MCF 10A (cell line): Measurements from ENCODE around the gene SYT17. TPM values are rescaled to one million over a fixed set of nuclear protein-coding genes. Genes with fewer than 3 reads are reported as not detected.

Experiments used
- BruUV-seq: library from RNA; stranded (reverse); fragments of 400-500 nt; replicated peaks from 2 replicates; lab custom pipeline; 2021; lab: Mats Ljungman, UMichigan
- CTCF ChIA-PET: fragments of 300-600 bp; sonication (Branson Sonifier 250); formaldehyde crosslinking; extraction: SDS; loops from one replicate; lab custom pipeline; 2021; ENCODE audit warnings: antibody characterized with exemption, inconsistent platforms; lab: Yijun Ruan, JAX
- POLR2A ChIA-PET: fragments of 300-600, 350-650 bp; sonication (Branson Sonifier 250); formaldehyde crosslinking; extraction: SDS; loops from one replicate; lab custom pipeline; 2020; ENCODE audit warnings: antibody characterized with exemption, inconsistent platforms; lab: Yijun Ruan, JAX
- DNase-seq: peaks from one replicate; pipeline ENCODE4 v3.0.0-alpha.2; 2018; ENCODE audit not compliant: unreplicated experiment
- H3K27ac Mint-ChIP-seq: one replicate; pipeline ENCODE4 v1.8.0; 2022; ENCODE audit warnings: mild to moderate bottlenecking, low read depth, mixed read lengths; ENCODE audit not compliant: unreplicated experiment
- H3K27me3 Mint-ChIP-seq: one replicate; pipeline ENCODE4 v1.8.0; 2022; ENCODE audit warnings: mixed read lengths; ENCODE audit not compliant: insufficient read depth, unreplicated experiment
- H3K36me3 Mint-ChIP-seq: one replicate; pipeline ENCODE4 v1.8.0; 2022; ENCODE audit warnings: mild to moderate bottlenecking, moderate library complexity, mixed read lengths; ENCODE audit not compliant: insufficient read depth, unreplicated experiment
- H3K4me1 Mint-ChIP-seq: one replicate; pipeline ENCODE4 v1.8.0; 2022; ENCODE audit warnings: mixed read lengths; ENCODE audit not compliant: insufficient read depth, unreplicated experiment
- H3K4me3 Mint-ChIP-seq: one replicate; pipeline ENCODE4 v1.8.0; 2022; ENCODE audit warnings: mild to moderate bottlenecking, moderate library complexity, mixed read lengths; ENCODE audit not compliant: unreplicated experiment
- H3K9me3 Mint-ChIP-seq: one replicate; pipeline ENCODE4 v1.8.0; 2022; ENCODE audit warnings: mixed read lengths; ENCODE audit not compliant: unreplicated experiment
- intact Hi-C: fragments of 100-400 bp; cut with micrococcal nuclease; formaldehyde crosslinking; loops from 2 replicates; pipeline ENCODE4 v1.14.1; 2022
- total RNA-seq: library from RNA; stranded (reverse); gene quantifications from 2 replicates; pipeline ENCODE4 v1.2.3, GENCODE V29; 2022
- TF ChIP-seq, protein P1 (sequence below): fragments of 200-600 bp; IDR thresholded peaks from one replicate; pipeline ENCODE4 v1.8.0; 2022; ENCODE audit warnings: antibody characterized with exemption, mild to moderate bottlenecking; ENCODE audit not compliant: unreplicated experiment

The SYT17 gene
- total RNA-seq, 1 experiment from 2014 or later = not detected

DNA sequence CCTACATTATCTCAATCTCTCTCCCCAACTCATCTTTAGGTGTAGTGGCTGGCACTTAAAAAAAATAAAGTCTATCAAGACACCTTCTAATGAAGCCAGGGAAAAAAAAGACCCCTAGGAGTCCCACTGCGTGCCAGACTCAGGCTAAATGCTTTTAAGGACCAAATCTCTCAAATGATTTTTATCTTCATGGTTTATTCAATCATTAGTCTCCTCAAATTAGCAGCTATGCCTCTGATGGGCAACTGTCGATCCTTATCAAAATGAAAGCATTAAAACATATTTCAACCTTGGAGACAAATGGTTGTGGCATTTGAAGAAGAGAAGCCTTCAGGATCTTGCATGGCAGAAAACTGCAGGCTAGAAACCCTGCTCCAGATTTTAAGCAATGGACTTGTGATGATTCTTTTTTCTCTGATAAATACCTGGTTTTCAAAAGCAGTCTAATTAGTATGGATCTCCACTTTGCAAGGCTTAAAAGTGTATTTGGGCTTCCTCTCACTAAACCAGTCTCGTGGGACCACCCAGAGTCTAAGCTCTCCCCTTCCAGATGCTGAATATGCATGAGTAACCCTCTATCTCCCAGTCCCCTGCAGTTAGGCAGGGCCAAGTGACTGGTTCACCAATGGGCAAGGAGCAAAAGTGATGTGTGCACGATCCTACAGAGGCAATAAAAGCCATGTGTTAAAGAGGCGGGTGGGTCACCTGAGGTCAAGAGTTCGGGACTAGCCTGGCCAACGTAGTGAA is 39.4 kb upstream of the SYT17 start:
- BruUV-seq = no TSS peak

DNA sequence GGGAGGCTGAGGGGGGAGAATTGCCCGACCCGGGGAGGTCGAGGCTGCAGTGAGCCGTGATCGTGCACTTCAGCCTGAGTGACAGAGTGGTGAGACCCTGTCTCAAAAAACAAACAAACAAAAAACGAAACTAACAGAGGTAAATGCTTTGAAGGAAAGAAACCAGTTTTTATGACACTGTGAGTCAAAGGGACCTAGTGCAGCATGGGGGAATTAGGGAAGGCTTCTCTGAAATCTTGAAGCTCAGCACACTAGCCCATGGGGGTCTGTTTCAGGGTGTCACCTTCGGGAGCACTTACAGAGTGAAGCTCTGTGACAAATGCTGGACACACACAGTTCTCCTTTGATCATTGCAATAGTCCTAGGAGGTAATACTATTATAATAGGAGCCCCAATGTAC is 37.7 kb upstream of the SYT17 start:
- BruUV-seq = no TSS peak

More for the DNA sequence above, 39.4 kb upstream of the SYT17 start:
- intact Hi-C loops = no loop called here
- H3K9me3 Mint-ChIP-seq = no peaks in the 10 kb centered on the region
- H3K36me3 Mint-ChIP-seq = no peaks in the 10 kb centered on the region
- ChIA-PET CTCF (interaction anchor here (0.8 to 1.1 kb wide), 2 partner anchors 51 to 1257 kb away, joined by 3 read pairs; no protein-coding TSS in a partner anchor), POLR2A (interaction anchor here (1.2 kb wide), 1 partner anchor 10 kb away, joined by 3 read pairs; no protein-coding TSS in a partner anchor)
- no peaks in the 10 kb centered on the region for H3K27me3 Mint-ChIP-seq
- no peak overlapping the region for H3K4me3 Mint-ChIP-seq
- peaks cover 23% of the 10 kb centered on the region for H3K4me1 Mint-ChIP-seq
- TF ChIP-seq, protein P1, sequence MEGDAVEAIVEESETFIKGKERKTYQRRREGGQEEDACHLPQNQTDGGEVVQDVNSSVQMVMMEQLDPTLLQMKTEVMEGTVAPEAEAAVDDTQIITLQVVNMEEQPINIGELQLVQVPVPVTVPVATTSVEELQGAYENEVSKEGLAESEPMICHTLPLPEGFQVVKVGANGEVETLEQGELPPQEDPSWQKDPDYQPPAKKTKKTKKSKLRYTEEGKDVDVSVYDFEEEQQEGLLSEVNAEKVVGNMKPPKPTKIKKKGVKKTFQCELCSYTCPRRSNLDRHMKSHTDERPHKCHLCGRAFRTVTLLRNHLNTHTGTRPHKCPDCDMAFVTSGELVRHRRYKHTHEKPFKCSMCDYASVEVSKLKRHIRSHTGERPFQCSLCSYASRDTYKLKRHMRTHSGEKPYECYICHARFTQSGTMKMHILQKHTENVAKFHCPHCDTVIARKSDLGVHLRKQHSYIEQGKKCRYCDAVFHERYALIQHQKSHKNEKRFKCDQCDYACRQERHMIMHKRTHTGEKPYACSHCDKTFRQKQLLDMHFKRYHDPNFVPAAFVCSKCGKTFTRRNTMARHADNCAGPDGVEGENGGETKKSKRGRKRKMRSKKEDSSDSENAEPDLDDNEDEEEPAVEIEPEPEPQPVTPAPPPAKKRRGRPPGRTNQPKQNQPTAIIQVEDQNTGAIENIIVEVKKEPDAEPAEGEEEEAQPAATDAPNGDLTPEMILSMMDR = no peak
- no peak for DNase-seq
- no peak overlapping the region for H3K27ac Mint-ChIP-seq

DNA sequence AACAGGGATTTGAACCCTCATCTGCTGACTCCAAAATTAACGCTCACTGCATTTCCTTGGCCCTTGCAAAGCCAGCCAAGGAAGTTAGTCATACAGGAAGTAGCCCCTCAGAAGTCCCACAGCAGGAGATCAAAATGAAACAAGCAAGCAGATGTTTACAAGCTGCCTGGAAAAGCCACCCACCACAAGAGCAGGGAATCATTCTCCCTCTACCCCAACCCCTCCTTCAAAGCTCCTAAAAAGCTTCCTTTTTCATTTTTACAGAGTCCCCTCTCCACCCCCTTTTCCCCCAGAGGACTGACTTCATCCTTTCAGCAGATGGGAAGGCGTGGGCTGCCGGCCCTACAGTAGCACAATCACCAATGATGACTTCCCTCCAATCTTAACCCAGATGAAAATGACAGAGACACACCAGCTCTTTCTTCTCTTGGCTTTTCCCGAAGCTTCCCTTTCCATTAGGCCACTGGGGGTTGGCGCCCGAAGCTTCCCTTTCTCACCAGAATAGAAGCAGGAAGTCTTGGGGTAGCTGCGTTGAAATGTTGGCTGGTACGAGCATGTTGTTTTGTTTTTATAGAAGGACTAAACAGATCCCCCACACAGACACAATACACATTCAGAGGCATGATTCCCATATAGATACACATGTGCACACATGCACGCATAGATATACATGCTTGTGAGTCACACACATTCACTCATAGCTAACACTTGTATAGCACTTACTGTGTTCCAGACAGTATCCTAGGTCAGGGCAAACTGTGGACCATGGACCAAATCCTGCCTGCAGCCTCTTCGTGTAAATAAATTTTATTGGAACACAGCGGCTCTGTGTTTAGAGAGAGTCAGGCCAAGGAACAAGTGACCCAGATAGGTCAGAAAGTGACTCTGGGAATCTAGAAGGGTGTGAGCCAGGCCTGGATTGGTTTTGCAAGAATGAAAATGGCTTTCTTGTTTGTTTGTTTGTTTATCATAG is 36.9 kb upstream of the SYT17 start:
- CTCF ChIA-PET = interaction anchor here (0.8 to 1.3 kb wide), 3 partner anchors 13 to 18 kb away, joined by 3 read pairs; no protein-coding TSS in a partner anchor
- Mint-ChIP-seq H3K27ac (peak overlapping the region; percentile 68), H3K27me3 (no peaks in the 10 kb centered on the region), H3K4me3 (no peak overlapping the region), H3K9me3 (no peaks in the 10 kb centered on the region), H3K36me3 (no peaks in the 10 kb centered on the region), H3K4me1 (peaks cover 32% of the 10 kb centered on the region)
- TF ChIP-seq, protein P1 = no peak
- intact Hi-C loops = no loop called here
- POLR2A ChIA-PET = interaction anchor here (1.6 to 11.6 kb wide), 2 partner anchors 13 kb away, joined by 4 to 298 read pairs; partner anchors contain the start of gene ITPRIPL2
- BruUV-seq = no TSS peak
- DNase-seq = peak; percentile 69

More for the DNA sequence above, 37.7 kb upstream of the SYT17 start:
- CTCF ChIA-PET = interaction anchor here (1.0 to 1.3 kb wide), 2 partner anchors 14 to 17 kb away, joined by 3 read pairs; no protein-coding TSS in a partner anchor
- H3K4me3 Mint-ChIP-seq = no peak overlapping the region
- H3K36me3 Mint-ChIP-seq = no peaks in the 10 kb centered on the region
- POLR2A ChIA-PET = interaction anchor here (1.6 to 11.6 kb wide), 2 partner anchors 12 to 14 kb away, joined by 4 to 298 read pairs; partner anchors contain the start of gene ITPRIPL2
- H3K9me3 Mint-ChIP-seq = no peaks in the 10 kb centered on the region
- H3K4me1 Mint-ChIP-seq = peaks cover 24% of the 10 kb centered on the region
- no peaks in the 10 kb centered on the region for H3K27me3 Mint-ChIP-seq
- H3K27ac Mint-ChIP-seq = peak overlapping the region; percentile 68
- intact Hi-C loops = no loop called here
- no peak for DNase-seq
- TF ChIP-seq, protein P1 = no peak
